ENCODE results near the gene INPP5E.

DNA sequence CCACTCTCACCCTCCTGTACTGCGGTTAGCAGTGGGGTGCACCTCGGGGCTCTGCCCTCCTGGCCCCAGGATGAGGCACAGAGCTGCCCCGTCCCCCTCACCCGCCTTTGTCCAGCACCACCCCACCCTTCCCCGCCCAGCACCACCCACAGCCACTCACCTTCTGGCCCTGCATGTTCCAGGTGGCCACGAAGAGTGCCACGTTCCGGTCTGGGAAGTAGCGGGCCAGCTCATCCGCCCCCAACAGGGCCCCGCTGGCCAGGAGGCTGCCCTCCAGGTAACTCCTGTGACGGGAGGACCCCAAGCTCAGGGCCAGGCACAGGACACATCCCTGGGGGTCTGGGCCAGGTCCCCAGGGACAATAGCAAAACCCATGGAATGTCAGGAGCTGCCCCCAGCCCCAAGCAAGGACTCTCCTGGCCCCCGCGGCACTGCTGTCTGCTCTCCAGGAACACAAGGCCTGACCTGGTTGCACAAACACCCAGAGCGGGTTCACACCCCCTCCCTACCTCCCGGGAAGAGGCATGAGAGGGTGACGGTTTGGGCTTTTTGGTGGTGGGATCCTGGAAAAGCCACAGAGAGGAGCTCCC, 5.0 kb downstream of the INPP5E start:
- TF ChIP-seq POLR2A (IDR thresholded peaks at IDR 0.05; ENCODE audit: low read length) (no peak), GATA1 (IDR thresholded peaks at IDR 0.05; ENCODE audit: low read depth, low read length) (no peak)

All from erythroblast (primary cell).